Upper lobe of left lung (tissue), 6 donors: Measurements from ENCODE around the gene PPP3CA. TPM values are rescaled to one million over a fixed set of nuclear protein-coding genes. Genes with fewer than 3 reads are reported as not detected.

Source experiments
- ATAC-seq, 2 donors: fragments of 200-7000 bp; cut with Tn5 transposase; one replicate each; pipeline ENCODE4 v1.9.1; 2022; ENCODE audit warnings: mild to moderate bottlenecking in 2 of 2, moderate library complexity in 2 of 2; ENCODE audit not compliant: low FRiP score in 2 of 2
- DNase-seq, 2 donors: peaks; one replicate each; pipeline ENCODE4 v3.0.0-alpha.2; 2019 to 2020
- H3K27ac ChIP-seq, 4 donors: fragments of 200-600 bp; sonication (generic); one replicate each; pipeline ENCODE4 v1.5.1; 2016 to 2019
- H3K27me3 ChIP-seq, 4 donors: fragments of 200-600 bp; sonication (generic); one replicate each; pipeline ENCODE4 v1.5.1; 2017 to 2019
- H3K36me3 ChIP-seq, 4 donors: fragments of 200-600 bp; sonication (generic); one replicate each; pipeline ENCODE4 v1.5.1; 2016 to 2019
- H3K4me1 ChIP-seq, 4 donors: fragments of 200-600 bp; sonication (generic); one replicate each; pipeline ENCODE4 v1.5.1; 2018 to 2019
- H3K4me3 ChIP-seq, 4 donors: fragments of 200-600 bp; sonication (generic); one replicate each; pipeline ENCODE4 v1.5.1; 2017 to 2019; ENCODE audit warnings: mild to moderate bottlenecking in 2 of 4, moderate library complexity in 1 of 4
- H3K9me3 ChIP-seq, 4 donors: fragments of 200-600 bp; sonication (generic); one replicate each; pipeline ENCODE4 v1.5.1; 2018 to 2019
- EP300 ChIP-seq, 4 donors: sonication (generic); formaldehyde crosslinking; IDR thresholded peaks; one replicate each; pipeline ENCODE4 v1.5.1; 2017; ENCODE audit warnings: antibody characterized with exemption in 4 of 4, control low read depth in 2 of 4
- POLR2A ChIP-seq, 4 donors: fragments of 450-650 bp; IDR thresholded peaks; one replicate each; pipeline ENCODE4 v1.5.1; 2016 to 2017; ENCODE audit warnings: antibody characterized with exemption in 4 of 4, mild to moderate bottlenecking in 2 of 4
- POLR2AphosphoS5 ChIP-seq, 2 donors: sonication (generic); formaldehyde crosslinking; IDR thresholded peaks; one replicate each; pipeline ENCODE4 v1.5.1; 2017; ENCODE audit warnings: antibody characterized with exemption in 2 of 2
- WGBS, 2 donors: methylation state at CpG; one replicate each; pipeline ENCODE4 v1.1.5; 2017 to 2018; 5-methylcytosine and 5-hydroxymethylcytosine counted together
- total RNA-seq, 6 donors: library from RNA; depleted of rRNA in 4 of 6; stranded (reverse); fragments of >200 nt in 4 of 6; gene quantifications; one replicate each; pipeline versions ENCODE4 v1.1.0 to v1.2.1, GENCODE V29; 2016 to 2021
- TF ChIP-seq, protein P1 (sequence below), 6 experiments: fragments of 450-650 bp in 4 of 6; fragments of 200-600 bp in 2 of 6; sonication (generic) in 2 of 6; IDR thresholded peaks; one replicate each; pipeline ENCODE4 v1.5.1; 2016 to 2019; ENCODE audit warnings: antibody characterized with exemption in 6 of 6
- donor health status: DM: no; HTN: no; CAD: no; lungs with moderate emphysema.
- donor health status: DM: no; HTN: yes; CAD: no; lungs with severe emphysema.

PPP3CA gene
- total RNA-seq, 6 donors from 2014 or later, result 28.3 to 62.0 (median 50.0) TPM

DNA sequence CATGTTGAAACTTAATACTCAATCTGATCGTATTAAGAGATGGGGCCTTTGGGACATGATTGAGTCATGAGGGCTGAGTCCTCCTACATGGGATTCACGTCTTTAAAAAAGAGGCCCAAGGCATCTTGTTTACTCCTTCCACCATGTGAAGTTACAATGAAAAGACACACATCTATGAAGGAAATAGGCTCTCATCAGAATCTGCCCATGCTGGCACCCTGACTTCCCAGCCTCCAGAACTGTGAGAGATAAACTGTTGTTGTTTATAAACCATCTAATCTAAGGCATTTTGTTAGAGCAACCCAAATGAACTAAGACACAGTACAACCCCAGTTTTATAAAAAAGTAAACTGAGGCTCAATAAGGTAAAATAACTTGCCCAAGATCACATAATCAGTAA lies 32.3 kb downstream of the PPP3CA start:
- no peak for TF ChIP-seq EP300 (IDR thresholded peaks at IDR 0.05)
- no peak for TF ChIP-seq POLR2A (IDR thresholded peaks at IDR 0.05)
- TF ChIP-seq POLR2AphosphoS5 (IDR thresholded peaks at IDR 0.05), result no peak
- TF ChIP-seq, protein P1, sequence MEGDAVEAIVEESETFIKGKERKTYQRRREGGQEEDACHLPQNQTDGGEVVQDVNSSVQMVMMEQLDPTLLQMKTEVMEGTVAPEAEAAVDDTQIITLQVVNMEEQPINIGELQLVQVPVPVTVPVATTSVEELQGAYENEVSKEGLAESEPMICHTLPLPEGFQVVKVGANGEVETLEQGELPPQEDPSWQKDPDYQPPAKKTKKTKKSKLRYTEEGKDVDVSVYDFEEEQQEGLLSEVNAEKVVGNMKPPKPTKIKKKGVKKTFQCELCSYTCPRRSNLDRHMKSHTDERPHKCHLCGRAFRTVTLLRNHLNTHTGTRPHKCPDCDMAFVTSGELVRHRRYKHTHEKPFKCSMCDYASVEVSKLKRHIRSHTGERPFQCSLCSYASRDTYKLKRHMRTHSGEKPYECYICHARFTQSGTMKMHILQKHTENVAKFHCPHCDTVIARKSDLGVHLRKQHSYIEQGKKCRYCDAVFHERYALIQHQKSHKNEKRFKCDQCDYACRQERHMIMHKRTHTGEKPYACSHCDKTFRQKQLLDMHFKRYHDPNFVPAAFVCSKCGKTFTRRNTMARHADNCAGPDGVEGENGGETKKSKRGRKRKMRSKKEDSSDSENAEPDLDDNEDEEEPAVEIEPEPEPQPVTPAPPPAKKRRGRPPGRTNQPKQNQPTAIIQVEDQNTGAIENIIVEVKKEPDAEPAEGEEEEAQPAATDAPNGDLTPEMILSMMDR (IDR thresholded peaks at IDR 0.05), result no peak
- Histone ChIP-seq H3K27me3 (no peaks in the 10 kb centered on the region), H3K4me3 (no peak overlapping the region), H3K36me3 (no peaks in the 10 kb centered on the region), H3K27ac (no peak overlapping the region), H3K9me3 (peaks cover 0 to 4% (median 0%) of the 10 kb centered on the region in 4 donors), H3K4me1 (peaks cover 0 to 12% (median 0%) of the 10 kb centered on the region in 4 donors)
- 94 to 98% methylated on average over 2 of the region's 2 CpGs for WGBS, 2 donors
- ATAC-seq (no peak), DNase-seq (no peak)

DNA sequence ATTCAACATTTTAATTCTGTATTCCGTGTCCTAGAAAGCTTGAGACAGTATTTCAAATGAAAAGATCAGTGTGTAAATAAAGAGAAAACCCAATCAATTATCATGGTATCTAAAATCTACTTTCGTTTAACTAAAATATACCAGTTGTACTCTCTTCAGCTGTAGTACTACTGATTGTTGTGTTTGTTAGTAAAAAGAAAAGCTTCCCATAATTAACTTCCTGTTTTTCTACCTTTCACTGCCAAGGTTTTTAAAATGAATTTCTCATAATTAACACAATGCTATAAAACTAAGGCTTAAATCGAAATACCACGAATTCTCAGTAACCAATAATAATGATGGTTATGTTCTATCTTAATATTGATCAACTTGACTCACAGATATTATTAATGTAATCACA lies 37.4 kb downstream of the PPP3CA start:
- Histone ChIP-seq H3K4me1 (peaks cover 13 to 21% (median 18%) of the 10 kb centered on the region in 4 donors), H3K36me3 (no peaks in the 10 kb centered on the region), H3K27me3 (no peaks in the 10 kb centered on the region), H3K4me3 (no peak overlapping the region), H3K9me3 (no peaks in the 10 kb centered on the region), H3K27ac (no peak overlapping the region)
- WGBS, 2 donors, result 76 to 77% methylated on average over 4 of the region's 4 CpGs
- ATAC-seq (no peak), DNase-seq (no peak)
- no peak for TF ChIP-seq POLR2A (IDR thresholded peaks at IDR 0.05)
- TF ChIP-seq EP300 (IDR thresholded peaks at IDR 0.05), result no peak
- no peak for TF ChIP-seq POLR2AphosphoS5 (IDR thresholded peaks at IDR 0.05)
- TF ChIP-seq, protein P1 (IDR thresholded peaks at IDR 0.05), result no peak

DNA sequence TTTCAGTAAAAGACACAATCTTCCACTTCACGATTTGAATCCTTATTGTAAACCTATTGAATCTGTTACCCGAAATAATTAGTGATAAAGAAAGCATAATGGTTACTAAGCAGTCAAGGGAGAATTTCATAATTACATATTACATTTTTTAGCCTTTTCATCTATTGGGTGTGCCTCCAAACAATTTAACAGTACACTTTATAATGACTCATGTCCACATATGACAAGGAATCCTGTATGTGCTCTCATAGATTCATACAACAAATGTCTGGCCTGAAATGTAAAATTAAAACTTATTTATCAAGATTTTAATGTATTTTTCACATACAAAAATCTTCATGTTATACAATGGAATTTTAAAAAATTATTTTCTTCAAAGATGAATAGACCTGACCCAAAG lies 39.4 kb downstream of the PPP3CA start:
- WGBS, 2 donors, result 83 to 86% methylated on average over 2 of the region's 2 CpGs
- ATAC-seq (no peak), DNase-seq (no peak)
- peaks cover 18 to 29% (median 26%) of the 10 kb centered on the region in 4 donors for H3K4me1 ChIP-seq
- H3K27me3 ChIP-seq, result no peaks in the 10 kb centered on the region
- H3K27ac ChIP-seq, result peak overlapping the region in 3 of 4 donors; percentile 36 to 70 (median 55)
- H3K36me3 ChIP-seq, result no peaks in the 10 kb centered on the region
- no peak for TF ChIP-seq POLR2A (IDR thresholded peaks at IDR 0.05)
- no peak for TF ChIP-seq POLR2AphosphoS5 (IDR thresholded peaks at IDR 0.05)
- no peak for TF ChIP-seq EP300 (IDR thresholded peaks at IDR 0.05)
- TF ChIP-seq, protein P1 (IDR thresholded peaks at IDR 0.05), result no peak
- no peak overlapping the region for H3K4me3 ChIP-seq
- H3K9me3 ChIP-seq, result no peaks in the 10 kb centered on the region

DNA sequence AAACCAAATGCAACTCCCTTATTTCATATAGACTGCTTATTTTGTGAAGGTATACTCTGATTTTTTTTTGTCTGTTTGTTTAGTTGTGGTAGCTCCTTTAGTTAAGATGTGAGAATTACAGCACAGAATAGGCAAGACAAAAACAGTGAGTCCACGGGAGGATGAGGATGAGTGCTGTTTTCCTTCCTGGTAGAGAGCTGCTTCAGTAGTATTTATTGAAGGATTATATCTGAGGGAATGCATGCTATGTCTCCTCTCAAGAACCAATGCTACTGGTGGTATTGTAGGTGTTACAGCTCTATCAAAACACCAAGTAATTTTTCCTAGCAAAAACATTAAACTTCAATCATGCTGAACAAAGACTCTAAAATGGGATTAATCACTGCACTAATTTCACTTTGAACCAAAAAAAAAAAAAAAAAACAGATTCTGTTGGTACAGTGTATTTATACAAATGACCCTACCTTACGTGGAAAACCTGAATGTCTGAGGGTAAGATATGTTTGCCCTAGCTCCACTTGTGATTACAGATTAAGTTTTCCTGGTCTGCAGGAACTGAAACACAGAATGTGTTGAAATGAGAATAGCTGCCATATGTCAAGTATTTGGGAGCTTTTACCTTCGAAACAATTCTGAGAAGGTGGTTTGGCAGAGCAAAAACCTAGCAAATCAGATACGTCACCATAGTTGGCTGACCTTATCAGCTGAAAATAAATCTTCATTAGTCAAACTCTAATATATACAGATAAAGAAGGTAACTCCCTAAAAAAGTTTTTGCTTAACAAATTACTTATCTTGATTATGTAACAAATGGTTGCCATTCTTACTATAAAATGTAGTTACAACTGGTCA lies 40.3 kb downstream of the PPP3CA start:
- ATAC-seq (peak; percentile 52 to 70), DNase-seq (no peak)
- H3K4me3 ChIP-seq, result peak overlapping the region in 3 of 4 donors; percentile 13 to 29 (median 13)
- no peaks in the 10 kb centered on the region for H3K27me3 ChIP-seq
- peak overlapping the region; percentile 36 to 72 (median 62) for H3K27ac ChIP-seq
- H3K36me3 ChIP-seq, result no peaks in the 10 kb centered on the region
- peaks cover 18 to 29% (median 26%) of the 10 kb centered on the region in 4 donors for H3K4me1 ChIP-seq
- WGBS, 2 donors, result 49 to 51% methylated on average over 4 of the region's 4 CpGs
- H3K9me3 ChIP-seq, result no peaks in the 10 kb centered on the region
- TF ChIP-seq POLR2AphosphoS5 (IDR thresholded peaks at IDR 0.05) (no peak), EP300 (IDR thresholded peaks at IDR 0.05) (no peak), POLR2A (IDR thresholded peaks at IDR 0.05) (no peak)
- TF ChIP-seq, protein P1 (IDR thresholded peaks at IDR 0.05), result no peak
